C4-2B (cell line): ENCODE data around the gene RUFY4.

Experiments
- CTCF ChIP-seq: fragments of 450-650 bp; conservative IDR thresholded peaks from 2 replicates; pipeline ENCODE4 v1.5.1; 2017; ENCODE audit warnings: mild to moderate bottlenecking
- ZFX ChIP-seq: fragments of 450-650 bp; IDR thresholded peaks from 2 replicates; pipeline ENCODE4 v1.6.1; 2017

DNA sequence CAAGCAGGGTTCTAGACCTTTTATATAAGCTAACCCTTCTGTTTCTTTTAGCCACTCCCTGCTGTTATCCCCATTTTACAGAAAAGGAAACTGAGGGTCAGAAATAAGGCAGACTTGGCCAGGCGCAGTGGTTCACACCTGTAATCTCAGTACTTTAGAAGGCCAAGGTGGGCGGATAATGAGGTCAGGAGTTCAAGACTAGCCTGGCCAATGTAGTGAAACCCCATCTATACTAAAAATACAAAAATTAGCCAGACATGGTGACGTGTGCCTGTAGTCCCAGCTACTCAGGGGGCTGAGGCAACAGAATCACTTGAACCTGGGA lies 14.3 kb downstream of the RUFY4 start:
- TF ChIP-seq CTCF (no peak), ZFX (no peak)
